Activated CD8-positive, alpha-beta T cell treated with anti-CD3 and anti-CD28 coated beads for 36 hours (primary cell): ENCODE measurements around the gene CH25H. TPM values are rescaled to one million over a fixed set of nuclear protein-coding genes. Genes with fewer than 3 reads are reported as not detected.
A peak's percentile ranks its signal among the peaks of the same experiment; 100 is the strongest.

Experiments
- ATAC-seq: fragments of 200-7000 bp; cut with Tn5 transposase; one replicate; pipeline ENCODE4 v1.10.0; 2021; ENCODE audit warnings: mild to moderate bottlenecking, moderate library complexity
- CTCF ChIA-PET: fragments of 350-600 bp; sonication (Branson Sonifier 250); formaldehyde crosslinking; loops from one replicate; lab custom pipeline; 2021; ENCODE audit warnings: antibody characterized with exemption; lab: Charles Lee
- POLR2A ChIA-PET: fragments of 350-600 bp; sonication (Branson Sonifier 250); formaldehyde crosslinking; loops from one replicate; lab custom pipeline; 2021; ENCODE audit warnings: antibody characterized with exemption; lab: Charles Lee
- DNase-seq: peaks from one replicate; pipeline ENCODE4 v3.0.0-alpha.2; 2020
- H3K27ac Mint-ChIP-seq: one replicate; pipeline ENCODE4 v1.8.0; 2021; ENCODE audit warnings: mild to moderate bottlenecking, mixed read lengths
- H3K27me3 Mint-ChIP-seq: one replicate; pipeline ENCODE4 v1.8.0; 2021; ENCODE audit warnings: mixed read lengths
- H3K36me3 Mint-ChIP-seq: one replicate; pipeline ENCODE4 v1.8.0; 2021; ENCODE audit warnings: low read depth, mixed read lengths
- H3K4me1 Mint-ChIP-seq: one replicate; pipeline ENCODE4 v1.8.0; 2021; ENCODE audit warnings: low read depth, mixed read lengths
- H3K4me3 Mint-ChIP-seq: one replicate; pipeline ENCODE4 v1.8.0; 2021; ENCODE audit warnings: mild to moderate bottlenecking, moderate library complexity, mixed read lengths
- H3K9me3 Mint-ChIP-seq: one replicate; pipeline ENCODE4 v1.8.0; 2021; ENCODE audit warnings: mixed read lengths
- intact Hi-C: fragments of 100-400 bp; cut with micrococcal nuclease; formaldehyde crosslinking; loops from one replicate; pipeline ENCODE4 v1.10.0; 2022
- total RNA-seq, 2 experiments: library from RNA; stranded (reverse); gene quantifications; one replicate each; pipeline ENCODE4 v1.2.3, GENCODE V29; 2021
- TF ChIP-seq, protein P1 (sequence below): fragments of 200-600 bp; IDR thresholded peaks from one replicate; pipeline ENCODE4 v1.8.0; 2022; ENCODE audit warnings: antibody characterized with exemption, mild to moderate bottlenecking

The CH25H gene
- total RNA-seq, 2 experiments from 2014 or later: not detected

DNA sequence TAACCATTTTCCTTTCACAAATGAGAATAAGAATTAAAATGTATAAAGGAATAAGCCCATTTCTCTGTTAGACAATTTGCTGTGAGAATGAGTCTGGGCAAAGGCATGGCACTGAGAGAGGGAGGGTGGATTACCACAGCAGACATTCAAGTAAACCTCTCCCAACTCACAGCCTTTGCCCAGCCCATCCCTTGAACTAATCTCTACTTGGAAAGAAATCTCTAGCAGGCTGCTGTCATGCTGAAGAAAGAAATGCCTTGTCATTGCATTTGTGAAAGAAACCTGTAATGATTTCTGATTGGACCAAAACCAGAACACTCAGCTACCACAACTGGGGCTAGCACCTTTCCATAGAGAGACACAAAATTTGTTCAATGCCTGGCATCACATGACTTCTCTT is 39.2 kb downstream of the CH25H start:
- TF ChIP-seq, protein P1, sequence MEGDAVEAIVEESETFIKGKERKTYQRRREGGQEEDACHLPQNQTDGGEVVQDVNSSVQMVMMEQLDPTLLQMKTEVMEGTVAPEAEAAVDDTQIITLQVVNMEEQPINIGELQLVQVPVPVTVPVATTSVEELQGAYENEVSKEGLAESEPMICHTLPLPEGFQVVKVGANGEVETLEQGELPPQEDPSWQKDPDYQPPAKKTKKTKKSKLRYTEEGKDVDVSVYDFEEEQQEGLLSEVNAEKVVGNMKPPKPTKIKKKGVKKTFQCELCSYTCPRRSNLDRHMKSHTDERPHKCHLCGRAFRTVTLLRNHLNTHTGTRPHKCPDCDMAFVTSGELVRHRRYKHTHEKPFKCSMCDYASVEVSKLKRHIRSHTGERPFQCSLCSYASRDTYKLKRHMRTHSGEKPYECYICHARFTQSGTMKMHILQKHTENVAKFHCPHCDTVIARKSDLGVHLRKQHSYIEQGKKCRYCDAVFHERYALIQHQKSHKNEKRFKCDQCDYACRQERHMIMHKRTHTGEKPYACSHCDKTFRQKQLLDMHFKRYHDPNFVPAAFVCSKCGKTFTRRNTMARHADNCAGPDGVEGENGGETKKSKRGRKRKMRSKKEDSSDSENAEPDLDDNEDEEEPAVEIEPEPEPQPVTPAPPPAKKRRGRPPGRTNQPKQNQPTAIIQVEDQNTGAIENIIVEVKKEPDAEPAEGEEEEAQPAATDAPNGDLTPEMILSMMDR: no peak
- Mint-ChIP-seq H3K4me3 (no peak overlapping the region), H3K27ac (no peak overlapping the region), H3K36me3 (no peaks in the 10 kb centered on the region), H3K9me3 (no peaks in the 10 kb centered on the region), H3K4me1 (peaks cover 36% of the 10 kb centered on the region), H3K27me3 (peaks cover 26% of the 10 kb centered on the region)
- ATAC-seq: no peak
- POLR2A ChIA-PET: interaction anchor here (1.0 kb wide), 1 partner anchor 10 kb away, joined by 3 read pairs; no protein-coding TSS in a partner anchor
- CTCF ChIA-PET: interaction anchor here (1.5 kb wide), 2 partner anchors 50 to 138 kb away, joined by 7 to 8 read pairs; no protein-coding TSS in a partner anchor
- DNase-seq: no peak
- intact Hi-C loops: loop anchor here (10.0 kb wide), 1 partner anchor 83 kb away; no protein-coding TSS in a partner anchor

DNA sequence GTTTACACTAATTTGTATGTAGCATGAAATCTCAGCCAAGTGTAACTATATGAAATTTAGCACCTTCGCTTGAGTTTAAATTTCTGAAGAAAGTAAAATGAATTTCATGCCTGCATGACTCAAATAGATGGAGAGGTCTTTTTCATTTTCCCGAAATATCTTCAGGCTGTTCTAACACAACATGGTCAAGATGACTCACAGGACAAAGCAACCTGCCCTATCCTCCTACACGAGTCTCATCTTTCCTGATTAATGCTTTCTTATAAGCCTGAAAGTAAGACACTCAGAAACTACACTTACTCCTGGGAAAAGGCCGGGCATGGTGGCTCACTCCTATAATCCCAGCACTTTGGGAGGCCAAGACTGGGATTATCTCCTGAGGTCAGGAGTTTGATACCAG is 41.2 kb downstream of the CH25H start:
- Mint-ChIP-seq H3K36me3 (no peaks in the 10 kb centered on the region), H3K27me3 (peaks cover 9% of the 10 kb centered on the region), H3K27ac (no peak overlapping the region), H3K9me3 (no peaks in the 10 kb centered on the region), H3K4me3 (no peak overlapping the region), H3K4me1 (peaks cover 34% of the 10 kb centered on the region)
- CTCF ChIA-PET: interaction anchor here (1.4 kb wide), 2 partner anchors 22 to 136 kb away, joined by 3 to 6 read pairs; no protein-coding TSS in a partner anchor
- TF ChIP-seq, protein P1: no peak
- POLR2A ChIA-PET: no interaction called here
- no peak for ATAC-seq
- intact Hi-C loops: loop anchor here (10.0 kb wide), 1 partner anchor 81 kb away; no protein-coding TSS in a partner anchor
- DNase-seq: no peak

DNA sequence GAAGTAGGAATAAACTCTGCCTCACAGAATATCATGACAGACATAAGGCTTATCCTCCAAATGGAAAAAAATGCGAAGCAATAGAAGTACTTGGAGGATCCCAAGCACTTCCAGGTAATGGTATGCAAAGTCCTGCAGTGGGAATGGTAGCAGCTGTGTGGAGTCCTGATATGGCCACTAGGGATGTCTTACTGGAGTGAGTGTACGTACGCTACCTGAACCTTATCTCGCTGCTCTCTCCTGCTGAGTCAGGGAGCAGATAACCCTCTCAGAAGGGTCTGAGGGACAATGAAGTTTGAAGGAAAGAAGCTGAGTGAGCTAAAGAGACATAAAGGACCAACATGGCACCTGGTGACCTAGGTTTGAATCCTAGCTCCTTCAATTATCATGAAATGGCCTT is 42.2 kb downstream of the CH25H start:
- Mint-ChIP-seq H3K36me3 (no peaks in the 10 kb centered on the region), H3K4me3 (no peak overlapping the region), H3K27ac (no peak overlapping the region), H3K4me1 (peaks cover 34% of the 10 kb centered on the region), H3K9me3 (no peaks in the 10 kb centered on the region), H3K27me3 (peaks cover 7% of the 10 kb centered on the region)
- intact Hi-C loops: loop anchor here (10.0 kb wide), 1 partner anchor 80 kb away; no protein-coding TSS in a partner anchor
- no peak for DNase-seq
- POLR2A ChIA-PET: no interaction called here
- TF ChIP-seq, protein P1: no peak
- CTCF ChIA-PET: interaction anchor here (0.8 to 1.4 kb wide), 6 partner anchors 18 to 135 kb away, joined by 3 to 6 read pairs (median 4); no protein-coding TSS in a partner anchor
- no peak for ATAC-seq

DNA sequence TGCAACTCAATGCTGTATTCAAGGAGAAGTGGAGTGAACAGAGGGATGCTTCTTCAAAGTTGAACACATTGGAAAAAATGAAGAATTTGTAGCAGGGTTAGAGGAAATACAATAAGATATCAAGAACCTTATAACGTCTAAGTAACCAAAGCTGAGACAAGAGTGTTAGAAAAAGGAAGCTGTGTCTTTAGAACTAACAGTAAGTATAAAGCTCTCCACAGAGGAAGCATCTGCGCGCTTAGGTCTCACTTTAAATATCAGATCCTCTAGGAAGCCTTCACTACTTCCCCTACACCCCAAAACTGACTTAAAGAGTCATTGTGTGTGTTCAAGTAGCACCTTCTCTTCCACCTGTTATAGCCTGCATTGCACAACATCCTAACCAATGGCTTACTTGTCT is 43.0 kb downstream of the CH25H start:
- H3K4me3 Mint-ChIP-seq: peak overlapping the region; percentile 63
- ChIA-PET CTCF (interaction anchor here (1.1 to 1.4 kb wide), 5 partner anchors 19 to 328 kb away, joined by 3 to 5 read pairs (median 5); partner anchors contain the start of gene CH25H), POLR2A (interaction anchor here (0.9 to 1.5 kb wide), 3 partner anchors 46 to 162 kb away, joined by 3 to 4 read pairs (median 3); no protein-coding TSS in a partner anchor)

More for the DNA sequence above, 43.0 kb downstream of the CH25H start:
- Mint-ChIP-seq H3K36me3 (no peaks in the 10 kb centered on the region), H3K27ac (peak overlapping the region; percentile 73), H3K4me1 (peaks cover 34% of the 10 kb centered on the region), H3K27me3 (peaks cover 7% of the 10 kb centered on the region), H3K9me3 (no peaks in the 10 kb centered on the region)
- peak; percentile 3 for DNase-seq
- TF ChIP-seq, protein P1: no peak
- peak; percentile 21 for ATAC-seq
- intact Hi-C loops: loop anchor here (10.0 kb wide), 1 partner anchor 79 kb away; no protein-coding TSS in a partner anchor
